GM23248 (cell line): ENCODE results near the gene SPATA31D4. TPM values are rescaled to one million over a fixed set of nuclear protein-coding genes. Genes with fewer than 3 reads are reported as not detected.

Source experiments
- DNase-seq: peaks from one replicate; pipeline ENCODE4 v3.0.0-alpha.2; 2015
- H2AFZ ChIP-seq: fragments of 200-600 bp; sonication (generic); 2 replicates; pipeline ENCODE4 v1.6.1; 2016; ENCODE audit warnings: antibody characterized with exemption
- H3F3A ChIP-seq: fragments of 200-600 bp; sonication (generic); 2 replicates; pipeline ENCODE4 v1.6.1; 2016; ENCODE audit warnings: mild to moderate bottlenecking, antibody characterized with exemption, mixed run types; ENCODE audit not compliant: insufficient read depth
- H3K27ac ChIP-seq: fragments of 200-600 bp; sonication (generic); 2 replicates; pipeline ENCODE4 v1.5.1; 2016; ENCODE audit warnings: mild to moderate bottlenecking
- H3K27me3 ChIP-seq: fragments of 200-600 bp; sonication (generic); replicated peaks from 2 replicates; pipeline ENCODE4 v1.6.1; 2016; ENCODE audit warnings: mild to moderate bottlenecking; ENCODE audit not compliant: insufficient read depth
- H3K36me3 ChIP-seq: fragments of 200-600 bp; sonication (generic); 2 replicates; pipeline ENCODE4 v1.6.1; 2016; ENCODE audit warnings: low read depth, mild to moderate bottlenecking
- H3K4me1 ChIP-seq: fragments of 200-600 bp; sonication (generic); 2 replicates; pipeline ENCODE4 v1.6.1; 2016; ENCODE audit warnings: mild to moderate bottlenecking; ENCODE audit not compliant: insufficient read depth
- H3K4me2 ChIP-seq: fragments of 200-600 bp; sonication (generic); one replicate; pipeline ENCODE4 v1.6.1; 2016; ENCODE audit warnings: mild to moderate bottlenecking; ENCODE audit not compliant: unreplicated experiment
- H3K4me3 ChIP-seq: fragments of 200-600 bp; sonication (generic); 2 replicates; pipeline ENCODE4 v1.5.1; 2016; ENCODE audit warnings: mild to moderate bottlenecking
- H3K79me2 ChIP-seq: fragments of 200-600 bp; sonication (generic); 2 replicates; pipeline ENCODE4 v1.6.1; 2016; ENCODE audit warnings: mild to moderate bottlenecking; ENCODE audit not compliant: insufficient read depth
- H3K9ac ChIP-seq: fragments of 200-600 bp; sonication (generic); 2 replicates; pipeline ENCODE4 v1.6.1; 2016; ENCODE audit warnings: mild to moderate bottlenecking
- H3K9me2 ChIP-seq: fragments of 200-600 bp; sonication (generic); 2 replicates; pipeline ENCODE4 v1.6.1; 2016; ENCODE audit warnings: mixed run types, mild to moderate bottlenecking, moderate library complexity; ENCODE audit not compliant: insufficient read depth
- H3K9me3 ChIP-seq: fragments of 200-600 bp; sonication (generic); one replicate; pipeline ENCODE4 v1.6.1; 2017; ENCODE audit warnings: low read depth
- H4K20me1 ChIP-seq: fragments of 200-600 bp; sonication (generic); 2 replicates; pipeline ENCODE4 v1.6.0; 2016; ENCODE audit not compliant: insufficient read depth
- EZH2 ChIP-seq: fragments of 200-600 bp; sonication (generic); IDR thresholded peaks from 2 replicates; pipeline ENCODE4 v1.6.1; 2018; ENCODE audit warnings: antibody characterized with exemption, mild to moderate bottlenecking; ENCODE audit not compliant: insufficient read depth, poor library complexity, severe bottlenecking
- EZH2phosphoT487 ChIP-seq: fragments of 200-600 bp; sonication (generic); IDR thresholded peaks from 2 replicates; pipeline ENCODE4 v1.6.1; 2018; ENCODE audit warnings: antibody characterized with exemption, moderate library complexity, mild to moderate bottlenecking, low read depth; ENCODE audit not compliant: insufficient read depth
- WGBS, 2 experiments: methylation state at CpG; one replicate each; pipeline ENCODE4 v1.1.6; 2015 to 2017; ENCODE audit warnings: low lambda C conversion rate in 2 of 2, low coverage in 1 of 2; ENCODE audit errors: missing lambda C conversion rate in 2 of 2; 5-methylcytosine and 5-hydroxymethylcytosine counted together
- in situ Hi-C: fragments of 300-500 bp; cut with MboI; formaldehyde crosslinking; loops from 2 replicates; pipeline ENCODE4 v1.15.0; 2020
- polyA plus RNA-seq: library from polyadenylated mRNA; unstranded; fragments of >200 nt; fragmentation: Nextera tagmentation; extraction: Ambion mirVana; gene quantifications from 2 replicates; pipeline ENCODE4 v1.2.1, GENCODE V29; 2016
- total RNA-seq: library from RNA; depleted of rRNA; stranded (reverse); fragments of >200 nt; shearing (Covaris generic); gene quantifications from 2 replicates; pipeline ENCODE4 v1.2.3, GENCODE V29; 2014

SPATA31D4 gene
- total and polyA plus RNA-seq, 2 experiments from 2014 or later = not detected

- Histone ChIP-seq H3K9me2 (no peaks in the 10 kb centered on the region), H3K9ac (no peak overlapping the region), H3K9me3 (no peaks in the 10 kb centered on the region), H3K36me3 (no peaks in the 10 kb centered on the region), H4K20me1 (no peaks in the 10 kb centered on the region), H3K4me3 (no peak overlapping the region), H3K4me1 (no peaks in the 10 kb centered on the region; the same call in 1 of the 2 replicates), H3K27ac (no peak overlapping the region), H3K4me2 (no peak overlapping the region), H3F3A (no peaks in the 10 kb centered on the region), H2AFZ (no peak overlapping the region), H3K79me2 (no peaks in the 10 kb centered on the region), H3K27me3 (no peaks in the 10 kb centered on the region)
- 83 to 87% methylated on average over 3 of the region's 3 CpGs for WGBS, 2 experiments
- no peak for TF ChIP-seq EZH2phosphoT487
- no peak for TF ChIP-seq EZH2
- no peak for DNase-seq
- in situ Hi-C loops = no loop called here
Measured at GRCh38 chr9:81890104-81890503, 38.1 kb upstream of the SPATA31D4 start.

DNA sequence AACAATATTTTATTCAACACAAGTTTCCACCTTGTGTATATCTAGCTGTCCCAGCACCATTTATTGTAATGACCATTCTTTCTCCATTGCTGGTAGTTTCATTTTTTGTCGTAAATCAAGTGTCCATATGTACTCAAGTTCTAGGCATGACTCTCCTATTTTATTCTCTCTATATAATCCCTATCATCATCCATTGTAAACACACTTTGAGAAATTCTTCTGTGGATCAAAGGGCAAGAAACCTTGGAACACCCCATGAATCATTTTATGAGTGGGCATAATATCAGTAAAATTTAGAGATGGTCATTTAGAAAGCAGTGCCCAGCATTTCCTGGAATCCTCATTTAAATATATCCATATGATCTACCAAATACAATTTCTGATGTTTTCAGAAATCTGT, 35.8 kb upstream of the SPATA31D4 start:
- Histone ChIP-seq H3K79me2 (no peaks in the 10 kb centered on the region), H3K4me1 (no peaks in the 10 kb centered on the region; the same call in 1 of the 2 replicates), H3K9ac (no peak overlapping the region), H3K9me2 (no peaks in the 10 kb centered on the region), H3K4me3 (no peak overlapping the region), H2AFZ (no peak overlapping the region), H3K4me2 (no peak overlapping the region), H3F3A (no peaks in the 10 kb centered on the region), H4K20me1 (no peaks in the 10 kb centered on the region), H3K27me3 (no peaks in the 10 kb centered on the region), H3K27ac (no peak overlapping the region), H3K9me3 (no peaks in the 10 kb centered on the region), H3K36me3 (no peaks in the 10 kb centered on the region)
- no peak for DNase-seq
- in situ Hi-C loops = no loop called here
- TF ChIP-seq EZH2phosphoT487 (no peak), EZH2 (no peak)
- WGBS, 2 experiments = 96 to 100% methylated on average over 1 of the region's 1 CpG

DNA sequence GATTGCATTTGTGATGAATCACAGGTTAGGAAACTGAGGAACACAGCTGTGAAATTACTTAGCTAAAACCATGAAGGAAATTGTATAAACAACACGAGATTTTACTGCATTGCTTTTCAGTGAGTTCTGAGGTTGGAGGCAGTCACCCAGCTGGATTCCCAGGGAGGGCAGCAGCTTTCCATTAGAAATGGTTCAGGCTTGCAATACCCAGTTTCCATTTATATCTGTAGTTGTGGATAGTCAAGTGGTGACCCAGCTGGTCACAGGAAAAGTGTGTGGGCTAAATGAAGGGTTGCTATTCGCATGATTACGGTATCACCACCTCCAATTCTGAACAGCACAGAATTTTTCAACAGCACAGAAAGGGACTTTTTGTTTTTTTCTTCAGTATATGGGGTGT, 34.3 kb upstream of the SPATA31D4 start:
- Histone ChIP-seq H3K9me3 (no peaks in the 10 kb centered on the region), H3K4me3 (no peak overlapping the region), H3K9ac (no peak overlapping the region), H3K27ac (no peak overlapping the region), H3K4me1 (no peaks in the 10 kb centered on the region; the same call in 1 of the 2 replicates), H3K9me2 (no peaks in the 10 kb centered on the region), H2AFZ (no peak overlapping the region), H3K79me2 (no peaks in the 10 kb centered on the region), H3K4me2 (no peak overlapping the region), H3K36me3 (no peaks in the 10 kb centered on the region), H4K20me1 (no peaks in the 10 kb centered on the region), H3K27me3 (no peaks in the 10 kb centered on the region), H3F3A (no peaks in the 10 kb centered on the region)
- TF ChIP-seq EZH2phosphoT487 = no peak
- TF ChIP-seq EZH2 = no peak
- DNase-seq = no peak
- WGBS, 2 experiments = 67 to 77% methylated on average over 3 of the region's 3 CpGs
- in situ Hi-C loops = no loop called here

- Histone ChIP-seq H3K9me3 (no peaks in the 10 kb centered on the region), H3K27ac (no peak overlapping the region), H3K27me3 (no peaks in the 10 kb centered on the region), H3F3A (no peaks in the 10 kb centered on the region), H3K79me2 (no peaks in the 10 kb centered on the region), H3K4me1 (no peaks in the 10 kb centered on the region; the same call in 1 of the 2 replicates), H3K4me2 (no peak overlapping the region), H3K9me2 (no peaks in the 10 kb centered on the region), H3K9ac (no peak overlapping the region), H4K20me1 (no peaks in the 10 kb centered on the region), H3K36me3 (no peaks in the 10 kb centered on the region), H2AFZ (no peak overlapping the region), H3K4me3 (no peak overlapping the region)
- DNase-seq = no peak
- WGBS, 2 experiments = 80 to 87% methylated on average over 1 of the region's 1 CpG
- TF ChIP-seq EZH2phosphoT487 (no peak), EZH2 (no peak)
- in situ Hi-C loops = no loop called here
Measured at GRCh38 chr9:81894891-81895290, 33.3 kb upstream of the SPATA31D4 start.

DNA sequence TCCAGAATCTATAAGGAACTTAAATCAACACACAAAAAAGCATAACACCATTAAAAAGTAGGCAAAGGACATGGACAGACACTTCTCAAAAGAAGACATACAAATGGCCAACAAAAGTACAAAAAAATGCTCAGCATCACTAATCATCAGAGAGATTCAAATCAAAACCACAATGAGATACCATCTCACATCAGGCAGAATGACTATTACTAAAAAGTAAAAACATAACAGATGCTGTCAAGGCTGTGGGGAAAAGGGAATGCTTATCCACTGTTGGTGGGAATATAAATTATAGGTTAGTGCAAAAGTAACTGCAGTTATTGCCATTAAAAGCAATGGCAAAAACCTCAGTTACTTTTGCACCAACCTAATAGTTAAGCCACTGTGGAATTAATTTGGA, 32.2 kb upstream of the SPATA31D4 start:
- DNase-seq = no peak

More for the DNA sequence above, 32.2 kb upstream of the SPATA31D4 start:
- H3K36me3 ChIP-seq = no peaks in the 10 kb centered on the region
- H3K4me2 ChIP-seq = no peak overlapping the region
- no peak for TF ChIP-seq EZH2
- TF ChIP-seq EZH2phosphoT487 = no peak
- H3K9ac ChIP-seq = no peak overlapping the region
- H3K27ac ChIP-seq = no peak overlapping the region
- H3K9me3 ChIP-seq = no peaks in the 10 kb centered on the region
- H3K79me2 ChIP-seq = no peaks in the 10 kb centered on the region
- H3K9me2 ChIP-seq = no peaks in the 10 kb centered on the region
- in situ Hi-C loops = no loop called here
- H3K27me3 ChIP-seq = no peaks in the 10 kb centered on the region
- H2AFZ ChIP-seq = no peak overlapping the region
- H3K4me3 ChIP-seq = no peak overlapping the region
- H4K20me1 ChIP-seq = no peaks in the 10 kb centered on the region
- no peaks in the 10 kb centered on the region for H3F3A ChIP-seq
- H3K4me1 ChIP-seq = no peaks in the 10 kb centered on the region; the same call in 1 of the 2 replicates
